HG02623 (cell line): Measurements from ENCODE around the gene EMC1.
"Not testable (repeated sequence)": the region's sequence is repeated elsewhere in the genome, so short reads cannot be mapped to it uniquely, and the experiment has no call there.

Source experiments
- ATAC-seq: cut with Tn5 transposase; IDR thresholded peaks from one replicate; pipeline ENCODE4 v1.9.1; 2021; ENCODE audit warnings: moderate library complexity; ENCODE audit not compliant: unreplicated experiment

Gene EMC1

GRCh38 chr1:19251305-19252196, at the start of gene EMC1, which contains the start of gene MRTO4:
Gene EMC1 (minus strand): TSS chr1:19251524. CDS start chr1:19251509, 15 bp downstream.
Gene MRTO4 (plus strand): TSS chr1:19251805. CDS start chr1:19251836, 31 bp downstream.
- peak; percentile 79 for ATAC-seq

GRCh38 chr1:19300211-19300610, 48.9 kb upstream of the EMC1 start:
- ATAC-seq, result no peak

- no peak for ATAC-seq
These were observed 43.3 kb upstream of the EMC1 start for GRCh38 chr1:19294638-19295037.

DNA sequence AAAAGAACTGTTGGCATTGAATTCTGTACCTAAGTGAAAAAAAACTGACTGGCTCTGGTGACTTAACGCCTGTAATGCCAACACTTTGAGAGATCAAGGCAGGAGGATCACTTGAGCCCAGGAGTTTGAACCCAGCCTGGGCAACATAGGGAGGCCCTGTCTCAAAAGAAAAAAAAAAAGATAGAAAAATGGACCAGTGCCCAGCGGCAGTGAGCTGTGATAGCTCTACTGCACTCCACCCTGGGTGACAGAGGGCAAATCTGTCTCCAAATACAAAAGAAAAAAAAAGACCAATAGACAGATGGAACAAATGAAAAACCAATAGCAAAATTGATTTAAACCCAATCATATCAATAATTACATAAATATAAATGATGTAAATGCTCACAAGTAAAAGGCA, 37.9 kb upstream of the EMC1 start:
- no peak for ATAC-seq

DNA sequence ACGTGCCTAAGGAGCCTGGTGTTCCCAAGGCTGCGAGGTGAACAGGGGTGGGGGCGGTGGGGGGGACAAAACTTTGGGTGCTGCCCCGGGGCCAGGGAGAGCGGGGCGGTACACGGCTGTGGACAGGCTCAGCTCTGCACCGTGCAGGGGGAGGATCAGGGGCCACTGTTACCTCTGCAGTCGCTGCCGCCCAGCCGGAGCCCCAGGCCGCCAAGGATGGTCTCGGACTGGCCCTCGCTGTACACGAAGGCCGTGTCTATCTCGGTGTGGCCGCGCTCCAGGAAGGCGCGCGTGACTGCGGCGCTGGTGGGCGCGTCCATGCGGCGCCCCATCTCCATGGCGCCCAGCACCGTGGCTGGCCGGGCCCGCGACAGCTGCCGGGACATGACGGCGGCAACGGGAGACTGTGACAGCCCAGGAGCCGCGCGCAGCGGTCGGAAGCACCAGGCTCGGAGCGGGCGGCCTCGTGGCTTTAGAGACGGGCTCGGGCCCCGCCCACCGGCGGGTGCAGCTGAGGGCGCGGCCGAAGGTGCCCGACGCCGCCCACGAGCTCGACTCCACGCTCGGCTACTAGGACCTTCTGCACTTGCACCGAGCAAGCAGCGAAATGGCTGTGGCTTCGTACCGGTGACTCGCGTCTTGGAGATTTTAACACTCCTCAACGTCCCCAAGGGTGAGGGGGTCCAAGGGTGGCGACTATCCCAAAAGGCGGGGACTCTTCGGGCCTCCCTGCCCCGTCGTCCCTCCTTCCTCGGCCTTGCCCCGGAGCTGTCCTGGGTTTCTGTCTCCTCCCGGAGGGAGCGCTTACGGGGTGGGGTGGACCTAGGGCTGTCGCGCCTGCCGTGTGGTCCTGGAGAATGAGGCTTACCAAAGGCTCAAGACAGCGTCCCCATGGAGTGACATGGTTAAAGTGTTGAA, 37.3 kb upstream of the EMC1 start, which contains the start of gene AKR7A3:
Gene AKR7A3, minus strand, starts transcription at position 447 of the 918 bp plus-strand sequence. Its CDS starts 61 bp downstream, at position 386.
- ATAC-seq, result not testable (repeated sequence)

- ATAC-seq, result no peak
These were observed 36.3 kb upstream of the EMC1 start for GRCh38 chr1:19287436-19288185.

GRCh38 chr1:19285807-19286206, 34.5 kb upstream of the EMC1 start:
- ATAC-seq, result not testable (repeated sequence)

DNA sequence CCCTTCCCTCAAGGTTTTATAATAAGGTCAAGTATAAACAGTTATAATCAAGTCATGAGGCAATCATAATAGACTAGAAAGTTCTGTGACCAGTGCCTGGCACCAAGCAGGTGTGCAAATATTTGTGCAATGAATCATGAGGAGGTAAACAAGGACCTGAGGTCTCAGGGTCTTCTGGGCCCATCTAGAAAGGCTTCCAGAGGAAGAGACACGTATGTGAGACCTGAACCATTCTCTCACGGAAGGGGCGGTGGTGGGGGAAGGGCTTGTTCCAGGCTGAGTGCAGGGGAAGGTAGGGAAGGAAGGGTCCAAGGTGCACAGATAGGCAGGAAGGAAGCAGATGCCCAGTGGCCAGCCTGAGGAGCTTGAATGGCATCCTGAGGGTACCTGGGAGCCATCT, 34.0 kb upstream of the EMC1 start:
- not testable (repeated sequence) for ATAC-seq

- no peak for ATAC-seq
These were observed 33.6 kb upstream of the EMC1 start for GRCh38 chr1:19284881-19285280.

DNA sequence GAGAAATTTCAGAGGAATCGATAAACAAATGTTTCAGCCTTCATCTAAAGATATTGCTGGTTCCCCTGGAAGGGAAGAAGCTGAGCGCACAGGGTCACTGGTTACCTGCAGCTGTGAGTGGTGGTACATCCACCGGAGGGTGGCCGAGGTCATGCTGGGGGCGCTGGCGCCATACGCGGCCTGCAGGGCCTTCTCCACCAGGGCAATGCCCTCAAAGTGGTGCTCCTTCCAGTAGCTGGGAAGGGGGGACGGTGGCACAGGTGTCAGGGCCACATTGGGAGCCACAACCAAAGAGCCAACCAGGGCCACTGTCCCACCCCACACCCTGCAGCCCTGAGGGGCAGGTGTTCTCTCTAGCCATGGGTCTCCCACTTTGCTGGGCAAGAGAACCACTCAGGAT, 32.6 kb upstream of the EMC1 start:
- no peak for ATAC-seq

GRCh38 chr1:19274636-19275035, 23.3 kb upstream of the EMC1 start:
- no peak for ATAC-seq

GRCh38 chr1:19273844-19274531, 22.7 kb upstream of the EMC1 start:
- ATAC-seq, result not testable (repeated sequence)

GRCh38 chr1:19273106-19273843, 22.0 kb upstream of the EMC1 start:
- no peak for ATAC-seq

GRCh38 chr1:19272064-19272463, 20.7 kb upstream of the EMC1 start:
- no peak for ATAC-seq

GRCh38 chr1:19270343-19270730, 19.0 kb upstream of the EMC1 start:
- not testable (repeated sequence) for ATAC-seq

- not testable (repeated sequence) for ATAC-seq
These were observed 18.4 kb upstream of the EMC1 start for GRCh38 chr1:19269427-19270342.

DNA sequence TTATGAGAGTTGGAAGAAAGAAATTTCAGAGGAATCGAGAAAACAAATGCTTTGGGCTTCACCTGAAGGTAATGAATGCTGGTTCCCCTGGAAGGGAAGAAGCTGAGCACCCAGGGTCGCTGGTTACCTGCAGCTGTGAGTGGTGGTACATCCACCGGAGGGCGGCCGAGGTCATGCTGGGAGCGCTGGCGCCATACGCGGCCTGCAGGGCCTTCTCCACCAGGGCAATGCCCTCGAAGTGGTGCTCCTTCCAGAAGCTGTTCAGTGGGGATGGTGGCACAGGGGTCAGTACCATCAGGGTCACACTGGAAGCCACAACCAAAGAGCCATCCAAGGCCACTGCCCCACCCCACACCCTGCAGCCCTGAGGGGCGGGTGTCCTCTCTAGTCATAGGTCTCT, 17.1 kb upstream of the EMC1 start:
- ATAC-seq, result no peak

- no peak for ATAC-seq
These were observed 11.4 kb upstream of the EMC1 start for GRCh38 chr1:19262744-19263143.
